Dermis microvascular lymphatic vessel endothelial cell (primary cell): Measurements from ENCODE around the gene ST3GAL4. TPM values are rescaled to one million over a fixed set of nuclear protein-coding genes. Genes with fewer than 3 reads are reported as not detected.

Source experiments
- DNase-seq, 2 donors: peaks; one replicate each; pipeline versions ENCODE4 v3.0.0 to v3.0.0-alpha.2; 2010; ENCODE audit warnings: low read depth in 2 of 2
- total RNA-seq: library from RNA; depleted of rRNA; stranded (reverse); fragments of >200 nt; gene quantifications from 2 replicates; pipeline ENCODE4 v1.2.1, GENCODE V29; 2014

Gene ST3GAL4
- total RNA-seq, 1 donor from 2014 or later, result 12.5 TPM

DNA sequence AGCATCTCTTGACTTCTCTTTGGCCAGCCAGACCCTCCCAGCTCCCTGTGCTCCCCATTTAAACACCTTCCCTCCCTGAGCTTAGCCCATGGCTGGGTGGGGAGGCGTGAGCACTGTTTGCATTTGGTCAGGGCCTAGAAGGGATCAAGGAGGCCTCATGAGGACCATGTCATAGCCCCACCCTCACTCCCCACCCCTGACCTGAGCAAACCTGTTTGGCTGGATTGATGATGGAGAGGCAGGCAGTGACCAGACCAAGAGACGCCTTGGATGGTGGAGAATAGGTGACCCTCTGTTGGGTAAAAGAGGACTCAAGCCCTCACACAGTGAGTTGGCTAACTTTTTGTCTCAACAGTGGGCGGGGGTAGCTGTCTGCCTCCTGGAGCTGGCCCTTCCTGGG lies 49.9 kb downstream of the ST3GAL4 start:
- DNase-seq, result no peak

DNA sequence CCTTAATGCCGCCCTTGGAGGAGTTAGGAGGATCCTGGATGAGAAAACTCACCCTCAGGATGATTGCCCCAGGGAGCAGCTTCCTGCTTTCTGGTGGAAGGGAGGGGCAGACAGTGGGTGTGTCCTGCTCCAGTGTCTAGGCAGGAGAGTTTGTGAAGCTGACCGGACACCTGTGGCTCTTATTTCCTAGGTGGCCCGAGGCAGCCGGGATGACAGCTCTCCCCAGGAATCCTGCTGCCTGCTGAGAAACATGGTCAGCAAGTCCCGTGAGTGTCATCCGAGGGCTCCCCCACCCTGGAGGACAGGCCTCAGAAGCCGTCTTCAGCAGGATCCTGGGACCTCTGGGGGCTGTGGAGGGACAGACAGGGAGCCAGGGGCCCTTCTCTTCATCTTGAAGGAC lies 50.4 kb downstream of the ST3GAL4 start:
- DNase-seq, result no peak

DNA sequence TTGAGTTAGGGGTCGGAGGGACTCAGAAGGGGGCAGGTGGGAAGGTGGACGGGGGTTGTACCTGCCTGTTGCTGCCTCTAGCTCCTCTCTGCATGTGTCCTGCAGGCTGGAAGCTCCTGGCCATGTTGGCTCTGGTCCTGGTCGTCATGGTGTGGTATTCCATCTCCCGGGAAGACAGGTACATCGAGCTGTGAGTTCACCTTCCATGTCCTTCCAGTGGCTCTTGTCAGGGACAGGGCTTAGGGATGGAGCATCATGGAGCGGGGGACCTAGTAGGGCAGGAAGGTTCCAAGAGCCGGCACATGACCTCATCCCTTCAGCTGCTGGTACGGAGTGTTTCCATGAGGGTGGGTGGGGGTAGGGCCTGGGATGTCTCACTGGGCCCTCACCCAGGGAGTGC lies 50.9 kb downstream of the ST3GAL4 start:
- no peak for DNase-seq

DNA sequence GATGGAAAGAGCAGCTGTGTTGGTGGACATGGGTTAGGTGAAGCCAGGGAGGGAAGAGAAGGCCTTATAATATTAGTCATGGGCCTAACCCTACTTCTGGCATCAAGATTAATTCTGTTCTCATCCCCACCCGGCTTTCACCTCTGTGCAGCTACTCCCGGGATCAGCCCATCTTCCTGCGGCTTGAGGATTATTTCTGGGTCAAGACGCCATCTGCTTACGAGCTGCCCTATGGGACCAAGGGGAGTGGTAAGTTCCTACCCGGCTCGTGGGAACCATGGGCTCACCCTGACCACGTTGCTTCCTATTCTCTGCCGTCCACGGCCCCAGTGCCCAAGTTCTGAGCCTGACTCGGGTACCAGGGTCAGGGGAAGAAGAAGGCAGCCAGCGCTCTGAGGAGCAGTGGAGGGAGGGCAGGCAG lies 51.6 kb downstream of the ST3GAL4 start:
- DNase-seq, result no peak

DNA sequence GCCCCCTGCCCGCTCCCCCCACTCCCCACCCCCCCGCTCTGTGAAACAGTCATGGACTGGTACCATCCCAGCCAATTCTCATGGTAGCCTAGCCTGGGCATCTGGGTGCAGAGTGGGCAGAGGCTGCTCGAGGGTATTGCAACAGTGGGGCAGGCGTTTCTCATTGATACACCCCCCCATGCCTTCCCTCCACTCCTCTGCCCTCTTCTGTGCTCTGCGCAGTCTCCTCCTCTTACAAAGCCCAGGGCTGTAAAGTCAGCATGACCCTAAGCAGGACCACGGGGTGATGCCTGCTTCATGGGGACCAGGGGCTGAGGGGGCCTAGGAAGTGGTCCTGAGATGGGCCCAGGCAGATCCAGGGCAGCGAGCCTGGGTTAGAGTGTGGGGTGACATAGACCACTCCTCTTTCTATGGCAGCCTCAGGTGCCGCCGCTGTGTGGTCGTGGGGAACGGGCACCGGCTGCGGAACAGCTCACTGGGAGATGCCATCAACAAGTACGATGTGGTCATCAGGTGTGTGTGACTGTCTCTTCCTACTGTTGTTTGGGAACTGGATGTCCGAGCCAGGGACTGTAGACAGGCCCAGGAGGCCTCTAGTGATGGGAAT lies 52.3 kb downstream of the ST3GAL4 start:
- no peak for DNase-seq

DNA sequence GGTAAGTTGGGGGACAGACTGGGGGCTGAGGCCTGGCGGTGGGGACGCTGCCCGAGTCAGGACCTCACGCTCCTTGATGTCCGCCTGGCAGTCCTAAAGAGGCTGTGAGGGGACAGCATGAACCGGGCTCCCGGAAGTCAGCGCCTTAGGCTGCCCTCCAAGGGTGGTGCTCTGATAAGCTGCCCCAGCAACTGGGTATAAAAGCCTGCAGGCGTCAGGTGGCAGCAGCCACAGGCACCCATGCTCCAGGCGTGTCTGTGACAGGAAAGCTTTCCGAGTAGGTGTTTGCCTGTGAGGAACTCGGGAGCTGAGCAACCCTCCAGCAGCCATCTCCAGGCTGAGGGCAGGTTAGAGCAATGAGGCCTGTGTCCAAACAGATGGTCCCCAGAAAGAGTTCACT lies 53.0 kb downstream of the ST3GAL4 start:
- DNase-seq, result no peak

DNA sequence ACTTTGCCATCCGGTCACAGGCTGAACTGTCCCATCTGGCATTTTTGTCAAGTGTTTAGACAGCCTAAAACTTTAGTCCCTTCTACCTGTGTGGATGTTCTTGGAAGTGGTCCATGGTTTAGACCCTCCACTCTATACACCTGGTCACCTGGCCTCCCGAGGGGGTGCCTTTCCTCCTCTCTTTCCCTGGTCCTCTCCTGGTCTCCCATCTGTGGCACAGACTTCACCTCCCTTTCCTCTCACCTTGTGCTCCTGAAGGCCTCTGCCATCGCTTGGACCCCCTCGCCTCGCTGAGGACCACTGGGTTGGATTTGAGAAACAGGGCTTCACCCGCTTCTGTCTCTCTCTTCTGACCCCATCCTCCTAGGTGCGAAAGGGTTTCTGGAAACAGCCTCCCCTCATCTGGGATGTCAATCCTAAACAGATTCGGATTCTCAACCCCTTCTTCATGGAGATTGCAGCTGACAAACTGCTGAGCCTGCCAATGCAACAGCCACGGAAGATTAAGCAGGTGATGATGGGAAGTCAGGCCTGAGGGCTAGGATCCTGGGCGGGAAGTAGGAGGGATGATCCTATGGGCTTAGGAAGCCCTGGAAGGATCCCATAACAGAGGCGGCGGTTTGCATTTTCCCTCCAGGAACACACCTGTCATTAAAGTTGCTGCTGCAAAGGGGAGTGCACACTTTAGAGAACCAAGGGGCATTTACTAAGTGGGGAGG lies 53.6 kb downstream of the ST3GAL4 start:
- DNase-seq, result no peak

DNA sequence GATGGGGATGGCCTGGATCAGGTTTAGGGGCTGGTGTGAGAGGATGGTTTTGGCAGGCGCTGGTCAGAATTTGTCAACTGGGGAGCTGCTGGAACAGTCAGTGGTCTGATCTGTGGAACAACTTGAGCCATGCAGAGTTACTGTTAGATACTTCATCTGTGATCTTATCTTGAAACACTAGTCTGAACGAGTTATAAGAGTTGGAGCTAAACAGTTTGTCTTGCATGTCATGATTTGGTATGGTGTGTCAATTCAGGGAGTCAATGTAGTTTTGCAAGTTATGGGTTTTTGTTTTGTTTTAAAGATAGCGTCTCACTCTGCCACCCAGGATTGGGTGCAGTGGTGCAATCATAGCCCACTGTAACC lies 54.1 kb downstream of the ST3GAL4 start:
- no peak for DNase-seq

DNA sequence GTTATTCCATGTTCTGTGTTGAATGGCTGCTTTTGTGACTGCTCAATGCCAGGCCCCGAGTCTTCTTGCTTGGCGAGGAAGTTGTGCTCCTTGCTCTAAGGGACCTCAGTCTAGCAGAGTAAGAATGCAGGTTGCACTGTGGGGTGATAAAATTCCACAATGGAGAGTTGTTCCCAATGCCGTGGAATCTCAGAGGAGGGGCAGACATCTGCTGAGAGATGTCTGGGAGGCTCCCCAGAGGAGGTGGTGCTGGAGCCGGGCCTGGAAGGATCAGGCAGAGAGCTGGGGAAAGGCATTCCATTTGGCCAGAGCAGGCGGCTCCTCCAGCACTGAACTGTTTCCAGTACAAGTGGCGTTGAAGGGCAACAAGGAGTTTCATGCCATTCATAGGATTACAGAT lies 55.2 kb downstream of the ST3GAL4 start:
- DNase-seq, result no peak

DNA sequence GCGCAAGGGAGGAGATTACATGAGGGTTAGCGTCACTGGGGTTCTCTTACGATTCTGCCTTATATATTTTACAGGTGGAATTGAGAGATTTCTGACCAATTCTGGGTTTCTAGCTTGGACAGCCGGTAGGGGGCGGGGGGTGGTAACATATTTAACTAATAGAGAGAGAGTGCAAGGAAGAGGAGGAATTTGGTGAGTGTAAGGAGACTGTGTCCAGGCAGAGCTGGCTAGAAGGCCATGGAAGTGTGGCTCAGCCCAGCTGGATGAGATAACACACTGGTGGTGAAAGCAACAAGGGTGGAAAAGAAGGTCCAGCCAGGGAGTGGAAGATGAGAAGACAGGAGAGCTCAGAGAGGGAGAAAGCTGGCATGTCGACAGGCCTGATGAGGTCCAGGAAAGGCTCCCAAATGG lies 56.5 kb downstream of the ST3GAL4 start:
- DNase-seq, result no peak

DNA sequence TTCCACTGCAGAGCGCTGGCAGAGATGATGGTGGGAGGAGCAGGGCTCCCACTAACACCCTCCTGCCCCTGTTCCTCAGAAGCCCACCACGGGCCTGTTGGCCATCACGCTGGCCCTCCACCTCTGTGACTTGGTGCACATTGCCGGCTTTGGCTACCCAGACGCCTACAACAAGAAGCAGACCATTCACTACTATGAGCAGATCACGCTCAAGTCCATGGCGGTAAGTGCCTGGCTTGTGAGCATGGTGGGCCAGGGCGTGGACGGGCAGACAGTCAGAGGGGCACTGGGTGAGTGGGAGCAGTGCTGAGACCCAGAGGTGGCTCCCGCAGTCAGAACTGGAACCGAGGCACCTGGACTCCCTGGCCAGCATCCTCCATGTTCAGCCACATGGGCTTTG lies 57.9 kb downstream of the ST3GAL4 start:
- no peak for DNase-seq

DNA sequence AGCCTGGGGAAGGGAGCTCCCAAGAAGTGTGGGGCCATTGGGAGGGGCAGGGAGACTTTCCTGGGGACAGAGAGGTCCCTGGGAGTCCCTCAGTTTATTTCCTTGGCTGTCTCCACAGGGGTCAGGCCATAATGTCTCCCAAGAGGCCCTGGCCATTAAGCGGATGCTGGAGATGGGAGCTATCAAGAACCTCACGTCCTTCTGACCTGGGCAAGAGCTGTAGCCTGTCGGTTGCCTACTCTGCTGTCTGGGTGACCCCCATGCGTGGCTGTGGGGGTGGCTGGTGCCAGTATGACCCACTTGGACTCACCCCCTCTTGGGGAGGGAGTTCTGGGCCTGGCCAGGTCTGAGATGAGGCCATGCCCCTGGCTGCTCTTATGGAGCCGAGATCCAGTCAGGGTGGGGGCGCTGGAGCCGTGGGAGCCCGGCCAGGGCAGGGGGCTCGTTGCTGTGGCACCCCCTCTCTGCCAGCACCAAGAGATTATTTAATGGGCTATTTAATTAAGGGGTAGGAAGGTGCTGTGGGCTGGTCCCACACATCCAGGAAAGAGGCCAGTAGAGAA lies 58.4 kb downstream of the ST3GAL4 start:
- no peak for DNase-seq

DNA sequence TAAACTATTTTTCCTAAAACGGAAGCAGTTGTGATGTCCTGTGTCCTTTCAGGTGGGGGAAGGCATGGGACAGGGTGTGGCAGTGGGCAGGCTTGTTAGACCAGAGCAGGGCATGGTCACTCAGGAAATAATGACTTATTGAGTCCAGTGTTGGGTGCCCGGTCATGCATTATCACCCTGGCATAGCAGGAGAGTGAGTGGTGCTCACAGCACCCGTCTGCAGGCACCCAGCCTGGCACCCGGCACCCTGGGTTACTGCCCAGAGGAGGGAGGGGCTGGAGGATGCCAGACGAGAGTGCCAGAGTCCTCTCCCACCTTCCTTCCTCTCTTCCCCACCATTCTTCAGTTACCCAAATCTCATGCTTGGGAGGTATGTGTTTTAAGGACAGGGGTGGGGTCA lies 59.1 kb downstream of the ST3GAL4 start:
- DNase-seq, result no peak

DNA sequence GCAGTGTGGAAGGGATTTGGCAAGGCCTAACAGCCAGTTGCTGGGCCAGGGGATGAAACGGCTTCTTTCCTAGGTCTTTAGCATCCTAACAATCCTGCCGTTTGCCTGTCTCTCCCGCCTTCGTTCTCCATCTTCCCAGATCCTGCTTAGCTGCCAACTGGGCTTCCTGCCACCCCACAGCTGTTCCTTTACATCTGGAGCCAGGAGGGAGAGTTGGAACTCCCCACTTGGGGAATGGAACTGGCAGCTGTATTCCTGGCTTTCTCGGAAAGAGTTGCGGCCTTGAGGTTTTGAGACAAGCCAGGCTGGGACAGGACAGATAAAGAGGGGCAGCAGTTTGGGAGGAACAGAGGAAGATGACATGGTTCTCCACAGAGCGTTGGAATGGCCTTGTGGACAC lies 59.6 kb downstream of the ST3GAL4 start:
- no peak for DNase-seq

DNA sequence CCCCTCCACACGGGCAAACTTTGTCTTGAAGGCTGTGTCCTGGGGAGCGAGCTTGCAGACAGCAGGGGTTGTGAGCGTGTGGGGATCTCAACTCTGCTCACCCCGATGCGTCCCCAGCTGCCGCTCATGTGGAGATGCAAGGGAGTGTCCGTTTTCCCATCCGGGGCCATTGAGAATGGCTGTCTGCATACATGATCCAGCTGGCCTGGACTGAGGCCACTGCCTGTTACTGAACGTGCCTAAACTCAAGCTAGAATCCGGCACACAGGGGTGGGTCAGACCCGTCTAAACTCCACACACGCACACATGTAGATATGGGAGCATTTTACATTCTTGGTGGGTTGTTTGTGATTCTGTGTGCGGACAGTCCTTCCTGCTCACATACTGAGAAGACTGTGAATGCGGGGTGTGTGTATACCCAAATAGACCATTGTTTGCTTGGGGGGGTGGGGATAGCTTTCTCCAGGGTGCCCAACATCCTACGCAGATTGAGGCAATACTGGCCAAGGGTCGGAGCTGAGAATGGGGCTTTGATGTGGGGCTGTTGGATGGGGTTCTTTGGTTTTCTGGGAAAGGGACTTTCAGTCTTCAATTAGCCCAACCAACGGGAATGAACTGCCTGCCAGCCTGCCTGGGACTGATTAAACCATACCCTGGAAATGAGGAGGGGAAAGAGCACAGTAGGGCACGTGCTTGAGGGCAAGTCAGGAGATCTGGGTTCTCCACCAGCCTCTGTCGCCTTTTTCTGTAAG lies 60.4 kb downstream of the ST3GAL4 start:
- no peak for DNase-seq

DNA sequence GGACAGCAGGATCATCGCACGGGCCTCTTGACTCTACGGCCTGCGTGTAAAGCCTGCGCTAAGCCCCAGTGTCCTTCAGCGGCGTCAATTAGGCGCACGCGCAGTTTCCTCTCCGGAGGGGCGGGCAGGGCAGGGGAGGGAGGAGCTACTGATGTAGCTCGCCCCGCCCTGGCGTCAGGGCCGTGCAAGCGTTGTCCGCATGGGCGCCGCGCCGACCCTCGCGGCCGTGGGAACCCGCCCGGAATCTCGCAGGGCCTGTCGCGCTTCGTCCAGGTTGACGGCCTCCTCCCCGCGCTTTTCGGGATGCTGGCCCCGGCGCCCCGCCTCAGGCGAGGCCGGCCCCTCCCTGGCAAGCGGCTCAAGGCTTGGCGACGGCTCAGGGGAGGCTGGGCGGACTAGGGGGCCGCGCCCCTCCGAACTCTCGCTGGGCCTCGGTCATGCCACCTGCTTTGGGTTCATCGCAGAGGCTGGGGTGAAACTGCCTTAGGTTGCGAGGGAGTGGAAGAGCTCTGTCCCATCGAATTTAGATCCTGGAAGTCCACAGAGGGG lies 61.1 kb downstream of the ST3GAL4 start:
- DNase-seq, result peak; percentile 69 to 87

DNA sequence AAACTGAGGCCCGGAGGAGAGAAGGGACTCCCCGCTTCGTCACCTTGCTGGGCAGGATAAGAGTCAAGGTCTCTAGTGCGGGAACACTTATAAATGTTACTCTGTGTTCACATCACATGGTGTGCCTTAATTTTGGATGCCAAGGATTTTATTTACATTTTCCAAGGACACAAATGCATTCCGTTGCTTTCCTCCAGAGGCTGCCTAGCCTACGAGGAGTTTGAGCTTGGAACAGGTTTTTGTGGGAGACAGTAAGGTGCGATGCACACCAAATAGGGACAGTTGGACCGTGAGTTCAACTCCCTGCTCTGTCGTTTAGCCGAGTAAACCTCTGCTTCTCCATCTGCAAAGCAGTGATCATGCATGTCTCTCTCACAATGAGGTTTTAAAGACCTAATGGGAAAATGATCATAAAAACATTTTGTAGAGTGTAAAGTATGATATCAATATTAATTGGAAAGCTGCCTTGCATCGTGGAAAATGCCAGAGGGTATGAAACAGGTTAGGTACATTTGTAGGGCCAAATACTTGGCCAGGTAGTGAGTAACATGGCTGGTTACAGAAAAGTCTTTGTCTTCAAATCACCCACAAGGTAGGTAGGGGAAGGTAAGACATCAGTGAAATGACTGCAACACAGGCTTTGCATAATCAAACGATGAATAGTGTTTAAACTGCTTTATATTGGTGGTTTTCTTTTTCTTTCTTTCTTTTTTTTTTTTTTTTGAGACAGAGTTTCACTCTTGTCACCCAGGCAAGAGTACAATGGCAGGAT lies 61.8 kb downstream of the ST3GAL4 start:
- no peak for DNase-seq

DNA sequence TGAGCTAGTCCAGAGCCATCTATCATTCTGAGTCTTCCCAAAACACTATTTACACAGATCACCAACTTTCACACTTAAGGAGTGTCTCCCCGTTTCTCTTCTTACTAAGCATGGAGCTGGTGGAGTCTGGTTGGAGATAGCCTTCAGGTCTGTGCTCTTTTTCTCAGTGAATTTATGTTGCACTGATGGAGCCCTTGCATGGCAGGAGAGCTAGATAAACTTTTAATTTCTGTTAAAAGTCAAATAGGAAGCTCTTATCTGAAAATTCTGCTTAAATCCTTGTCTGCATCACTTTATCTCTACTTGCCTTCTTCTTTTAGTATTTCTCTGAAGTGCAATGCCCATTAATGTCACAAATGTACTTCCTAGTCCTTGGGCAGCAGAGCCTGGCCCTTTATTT lies 63.4 kb downstream of the ST3GAL4 start:
- DNase-seq, result no peak

DNA sequence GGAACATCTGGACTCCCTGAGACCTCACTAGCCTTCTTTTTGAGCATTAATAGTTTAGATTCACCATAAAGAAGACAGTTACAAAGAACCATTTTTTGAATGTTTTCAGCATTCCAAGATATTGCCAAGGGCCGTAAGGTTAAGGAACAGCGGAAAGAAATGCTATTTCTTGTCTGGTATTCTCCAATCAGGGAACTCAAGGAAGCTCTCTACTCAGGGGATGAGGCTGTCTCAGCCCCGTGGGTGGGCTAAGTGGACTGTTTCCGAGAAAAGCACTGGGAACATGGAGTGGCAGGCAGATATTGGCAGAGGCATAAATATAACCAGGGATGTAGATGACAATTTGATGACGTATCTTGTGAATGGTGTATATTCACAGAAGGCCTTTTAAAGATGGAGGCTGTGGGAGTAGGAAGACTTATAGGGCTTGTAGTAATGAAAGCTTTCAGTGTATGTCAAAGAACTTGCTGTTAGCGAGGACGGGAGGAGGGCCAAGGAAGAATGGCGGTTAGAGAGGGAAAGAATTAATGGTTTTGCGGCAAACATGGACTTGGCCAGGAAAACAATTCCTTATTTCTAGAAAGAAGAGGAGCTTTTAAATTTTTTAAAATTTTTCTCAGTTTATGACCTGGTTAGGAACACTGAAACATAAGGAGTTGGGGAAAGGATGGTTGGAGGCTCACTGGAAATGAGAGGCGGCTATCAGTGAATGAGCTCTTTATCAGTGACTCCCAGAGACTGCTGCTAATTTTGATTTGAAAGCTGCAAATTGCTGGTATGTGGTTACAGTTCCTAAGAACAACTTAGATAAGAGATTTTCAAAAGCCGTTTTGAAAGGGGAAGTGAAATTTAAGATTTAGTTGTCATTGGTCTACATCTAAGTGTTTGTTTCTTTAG lies 64.6 kb downstream of the ST3GAL4 start:
- DNase-seq, result no peak

DNA sequence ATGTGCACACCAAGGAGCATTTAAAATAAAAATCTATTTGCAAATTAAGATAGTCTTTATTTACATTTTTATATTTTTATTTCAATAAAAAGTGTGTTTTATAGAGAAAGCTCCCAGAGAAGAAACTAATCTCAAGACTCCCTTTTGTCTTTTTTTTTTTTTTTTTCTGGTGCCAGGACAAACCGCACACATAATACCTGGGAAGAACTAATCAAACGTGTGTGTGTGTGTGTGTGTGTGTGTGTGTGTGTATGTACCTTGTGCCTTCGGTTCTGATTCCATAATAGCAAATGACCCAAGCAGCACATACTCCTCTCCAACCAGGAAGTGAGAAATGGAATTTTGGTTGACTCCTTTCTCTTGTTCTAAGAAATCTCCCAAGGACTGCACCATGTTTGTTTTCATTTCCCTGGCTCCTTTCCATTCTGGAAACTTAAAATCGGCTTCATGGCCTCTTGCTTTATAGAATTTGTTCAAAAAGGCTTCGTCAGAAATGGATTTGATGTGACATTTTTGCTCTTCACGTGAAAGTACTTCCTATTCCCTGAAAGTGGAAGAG lies 65.3 kb downstream of the ST3GAL4 start:
- no peak for DNase-seq
